ENCODE results near the gene IFNGR2.

- TF ChIP-seq POLR2A (IDR thresholded peaks at IDR 0.05) (no peak), CTCF (IDR thresholded peaks at IDR 0.05) (no peak)
Measured at GRCh38 chr21:33433001-33433400, 29.8 kb downstream of the IFNGR2 start.
